SK-N-SH treated with all-trans-retinoic acid at 6 μM for 48 hours (cell line): ENCODE measurements around the gene EPN3.

ENCODE experiments used
- ARNTL ChIP-seq: fragments of 450-650 bp; formaldehyde crosslinking; IDR thresholded peaks from 2 replicates; pipeline ENCODE4 v1.5.0; 2020; ENCODE audit warnings: low read depth, mild to moderate bottlenecking, moderate library complexity, borderline replicate concordance
- CSDC2 ChIP-seq: fragments of 250-450 bp; sonication (Bioruptor Pico); IDR thresholded peaks from 2 replicates; pipeline ENCODE4 v1.5.0; 2020; ENCODE audit warnings: mild to moderate bottlenecking, moderate library complexity
- ESRRG ChIP-seq: fragments of 250-450 bp; sonication (Bioruptor Pico); IDR thresholded peaks from 2 replicates; pipeline ENCODE4 v1.6.1; 2021; ENCODE audit warnings: mild to moderate bottlenecking
- OSR1 ChIP-seq: fragments of 250-450 bp; sonication (Bioruptor Pico); IDR thresholded peaks from 2 replicates; pipeline ENCODE4 v1.8.0; 2022; ENCODE audit warnings: moderate library complexity, mild to moderate bottlenecking, inconsistent platforms
- PPARA ChIP-seq: fragments of 250-450 bp; sonication (Bioruptor Pico); IDR thresholded peaks from 2 replicates; pipeline ENCODE4 v1.5.0; 2020; ENCODE audit warnings: mild to moderate bottlenecking, borderline replicate concordance
- RARB ChIP-seq: fragments of 250-450 bp; sonication (Bioruptor Pico); IDR thresholded peaks from 2 replicates; pipeline ENCODE4 v1.8.0; 2021; ENCODE audit warnings: mild to moderate bottlenecking, moderate library complexity
- TOX ChIP-seq: fragments of 250-450 bp; sonication (Bioruptor Pico); IDR thresholded peaks from 2 replicates; pipeline ENCODE4 v1.8.0; 2021; ENCODE audit warnings: mild to moderate bottlenecking, moderate library complexity, borderline replicate concordance
- TSHZ2 ChIP-seq: fragments of 250-450 bp; sonication (Bioruptor Pico); IDR thresholded peaks from 2 replicates; pipeline ENCODE4 v1.5.0; 2020; ENCODE audit warnings: mild to moderate bottlenecking, moderate library complexity
- ZC3H10 ChIP-seq: fragments of 250-450 bp; sonication (Bioruptor Pico); IDR thresholded peaks from 2 replicates; pipeline ENCODE4 v1.5.1; 2021; ENCODE audit warnings: mild to moderate bottlenecking, moderate library complexity
- ZFP3 ChIP-seq: fragments of 250-450 bp; sonication (Bioruptor Pico); IDR thresholded peaks from 2 replicates; pipeline ENCODE4 v1.5.0; 2020; ENCODE audit warnings: mild to moderate bottlenecking, moderate library complexity
- ZFP30 ChIP-seq: fragments of 450-650 bp; formaldehyde crosslinking; IDR thresholded peaks from 2 replicates; pipeline ENCODE4 v1.5.0; 2022; ENCODE audit warnings: mild to moderate bottlenecking, moderate library complexity
- TF ChIP-seq, protein P1 (sequence below): fragments of 250-450 bp; sonication (Bioruptor Pico); IDR thresholded peaks from 2 replicates; pipeline ENCODE4 v1.5.1; 2020; ENCODE audit warnings: low read depth, mild to moderate bottlenecking, moderate library complexity
- TF ChIP-seq, protein P2 (sequence below): fragments of 250-450 bp; sonication (Bioruptor Pico); IDR thresholded peaks from 2 replicates; pipeline ENCODE4 v1.8.0; 2020; ENCODE audit warnings: mild to moderate bottlenecking, moderate library complexity, borderline replicate concordance

- TF ChIP-seq OSR1 (no peak), ZFP30 (CRISPR knock-in tag) (no peak), ZC3H10 (CRISPR knock-in tag) (no peak), ESRRG (CRISPR knock-in tag) (no peak), RARB (CRISPR knock-in tag) (no peak), TOX (CRISPR knock-in tag) (no peak), TSHZ2 (no peak), ZFP3 (no peak), PPARA (CRISPR knock-in tag) (no peak), ARNTL (no peak), CSDC2 (CRISPR knock-in tag) (no peak)
- TF ChIP-seq, protein P1, sequence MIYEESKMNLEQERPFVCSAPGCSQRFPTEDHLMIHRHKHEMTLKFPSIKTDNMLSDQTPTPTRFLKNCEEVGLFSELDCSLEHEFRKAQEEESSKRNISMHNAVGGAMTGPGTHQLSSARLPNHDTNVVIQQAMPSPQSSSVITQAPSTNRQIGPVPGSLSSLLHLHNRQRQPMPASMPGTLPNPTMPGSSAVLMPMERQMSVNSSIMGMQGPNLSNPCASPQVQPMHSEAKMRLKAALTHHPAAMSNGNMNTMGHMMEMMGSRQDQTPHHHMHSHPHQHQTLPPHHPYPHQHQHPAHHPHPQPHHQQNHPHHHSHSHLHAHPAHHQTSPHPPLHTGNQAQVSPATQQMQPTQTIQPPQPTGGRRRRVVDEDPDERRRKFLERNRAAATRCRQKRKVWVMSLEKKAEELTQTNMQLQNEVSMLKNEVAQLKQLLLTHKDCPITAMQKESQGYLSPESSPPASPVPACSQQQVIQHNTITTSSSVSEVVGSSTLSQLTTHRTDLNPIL (CRISPR knock-in tag), result no peak
- TF ChIP-seq, protein P2, sequence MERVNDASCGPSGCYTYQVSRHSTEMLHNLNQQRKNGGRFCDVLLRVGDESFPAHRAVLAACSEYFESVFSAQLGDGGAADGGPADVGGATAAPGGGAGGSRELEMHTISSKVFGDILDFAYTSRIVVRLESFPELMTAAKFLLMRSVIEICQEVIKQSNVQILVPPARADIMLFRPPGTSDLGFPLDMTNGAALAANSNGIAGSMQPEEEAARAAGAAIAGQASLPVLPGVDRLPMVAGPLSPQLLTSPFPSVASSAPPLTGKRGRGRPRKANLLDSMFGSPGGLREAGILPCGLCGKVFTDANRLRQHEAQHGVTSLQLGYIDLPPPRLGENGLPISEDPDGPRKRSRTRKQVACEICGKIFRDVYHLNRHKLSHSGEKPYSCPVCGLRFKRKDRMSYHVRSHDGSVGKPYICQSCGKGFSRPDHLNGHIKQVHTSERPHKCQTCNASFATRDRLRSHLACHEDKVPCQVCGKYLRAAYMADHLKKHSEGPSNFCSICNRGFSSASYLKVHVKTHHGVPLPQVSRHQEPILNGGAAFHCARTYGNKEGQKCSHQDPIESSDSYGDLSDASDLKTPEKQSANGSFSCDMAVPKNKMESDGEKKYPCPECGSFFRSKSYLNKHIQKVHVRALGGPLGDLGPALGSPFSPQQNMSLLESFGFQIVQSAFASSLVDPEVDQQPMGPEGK (CRISPR knock-in tag), result no peak
Observed at GRCh38 chr17:50540560-50541401, 8.2 kb downstream of the EPN3 start.
